Measurements from ENCODE around the gene LRMDA. TPM values are rescaled to one million over a fixed set of nuclear protein-coding genes. Genes with fewer than 3 reads are reported as not detected.

Gene LRMDA
- total and polyA plus RNA-seq, 2 of the 8 experiments (the other 6 are each of a cell fraction or from before 2014, with no cell fraction given), result 0.86 to 2.8 TPM

- Histone ChIP-seq H3K36me3 (ENCODE audit: control insufficient read depth in 2 of 4, insufficient read depth in 4 of 4, low read length in 3 of 4) (no peaks in the 10 kb centered on the region), H3K4me3 (ENCODE audit: extremely low read depth in 1 of 4, insufficient read depth in 2 of 4, low read depth in 3 of 4, low read length in 4 of 4) (no peak overlapping the region), H2AK5ac (ENCODE audit: low read depth, low read length) (no peak overlapping the region), H3K27me3 (replicated peaks in 1 of 4; ENCODE audit: control insufficient read depth in 3 of 4, extremely low read depth in 1 of 4, insufficient read depth in 3 of 4, low read length in 3 of 4) (peaks cover 0 to 2% (median 0%) of the 10 kb centered on the region in 4 experiments; a peak in 1 of 7 replicates), H2BK20ac (ENCODE audit: low read length) (no peak overlapping the region), H3K27ac (ENCODE audit: low read depth, low read length) (no peak overlapping the region), H4K20me1 (replicated peaks in 1 of 2; ENCODE audit: control insufficient read depth in 1 of 2, insufficient read depth in 2 of 2, low read length in 2 of 2) (no peaks in the 10 kb centered on the region), H2AFZ (ENCODE audit: low read length) (no peak overlapping the region), H3K23me2 (ENCODE audit: low read depth, low read length) (no peaks in the 10 kb centered on the region), H3K9me3 (ENCODE audit: insufficient read depth in 2 of 2, low read depth in 1 of 2, low read length in 1 of 2) (no peaks in the 10 kb centered on the region), H3K4me2 (ENCODE audit: insufficient read depth in 1 of 2, low read depth in 2 of 2, low read length in 2 of 2) (no peak overlapping the region), H2BK12ac (ENCODE audit: low read depth, low read length) (no peak overlapping the region), H3K79me2 (ENCODE audit: control insufficient read depth in 1 of 2, insufficient read depth in 2 of 2, low read length in 2 of 2) (no peaks in the 10 kb centered on the region), H4K91ac (replicated peaks; ENCODE audit: insufficient read length, low read length) (no peak overlapping the region), H3K56ac (replicated peaks; ENCODE audit: insufficient read length, low read depth, low read length) (no peak overlapping the region), H4K5ac (ENCODE audit: insufficient read length, low read depth, low read length) (no peak overlapping the region), H2BK5ac (ENCODE audit: low read depth, low read length) (no peak overlapping the region), H3K23ac (ENCODE audit: insufficient read length) (no peak overlapping the region), H2BK15ac (ENCODE audit: low read length) (no peak overlapping the region), H3K18ac (ENCODE audit: extremely low read depth, low read length) (no peak overlapping the region), H3K9ac (replicated peaks in 1 of 4; ENCODE audit: extremely low read depth in 1 of 4, low read depth in 3 of 4, low read length in 3 of 4) (no peak overlapping the region), H2BK120ac (replicated peaks; ENCODE audit: low read depth, low read length) (no peak overlapping the region), H3K79me1 (ENCODE audit: low read depth, low read length) (no peaks in the 10 kb centered on the region), H3K4ac (replicated peaks; ENCODE audit: insufficient read length, low read depth, low read length) (no peak overlapping the region), H3K4me1 (replicated peaks in 1 of 4; ENCODE audit: control insufficient read depth in 3 of 4, insufficient read depth in 4 of 4, low read length in 3 of 4) (no peaks in the 10 kb centered on the region), H3K14ac (ENCODE audit: insufficient read length) (no peak overlapping the region), H4K8ac (ENCODE audit: extremely low read depth, insufficient read depth, low read length) (no peak overlapping the region)
- ChIA-PET POLR2A (ENCODE audit: partially characterized antibody) (no interaction called here), CTCF (ENCODE audit: partially characterized antibody) (interaction anchor here (0.7 to 1.3 kb wide), 2 partner anchors 11 to 12 kb away, joined by 3 read pairs; no protein-coding TSS in a partner anchor)
- no peak for FAIRE-seq
- no peak for DNase-seq (ENCODE audit: low read depth in 1 of 2, low spot score in 2 of 2)
- WGBS, 2 experiments (ENCODE audit: extremely low coverage in 1 of 2, insufficient coverage in 1 of 2, insufficient read length in 1 of 2, insufficient replicate concordance in 2 of 2, low coverage in 1 of 2, low lambda C conversion rate in 2 of 2, missing lambda C conversion rate in 1 of 2), result 100% methylated on average over 1 of the region's 1 CpG; no CpG with 5 or more reads in 1 of the 2 experiments
- TF ChIP-seq EP300 (IDR thresholded peaks at IDR 0.05; ENCODE audit: borderline replicate concordance in 1 of 2, low read depth in 2 of 2, low read length in 2 of 2), result no peak
- TF ChIP-seq TEAD4 (IDR thresholded peaks at IDR 0.05; ENCODE audit: low read depth, low read length), result no peak
- TF ChIP-seq, protein P1, sequence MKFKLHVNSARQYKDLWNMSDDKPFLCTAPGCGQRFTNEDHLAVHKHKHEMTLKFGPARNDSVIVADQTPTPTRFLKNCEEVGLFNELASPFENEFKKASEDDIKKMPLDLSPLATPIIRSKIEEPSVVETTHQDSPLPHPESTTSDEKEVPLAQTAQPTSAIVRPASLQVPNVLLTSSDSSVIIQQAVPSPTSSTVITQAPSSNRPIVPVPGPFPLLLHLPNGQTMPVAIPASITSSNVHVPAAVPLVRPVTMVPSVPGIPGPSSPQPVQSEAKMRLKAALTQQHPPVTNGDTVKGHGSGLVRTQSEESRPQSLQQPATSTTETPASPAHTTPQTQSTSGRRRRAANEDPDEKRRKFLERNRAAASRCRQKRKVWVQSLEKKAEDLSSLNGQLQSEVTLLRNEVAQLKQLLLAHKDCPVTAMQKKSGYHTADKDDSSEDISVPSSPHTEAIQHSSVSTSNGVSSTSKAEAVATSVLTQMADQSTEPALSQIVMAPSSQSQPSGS (IDR thresholded peaks at IDR 0.05; ENCODE audit: low read length), result no peak
- no peak for TF ChIP-seq ZNF274 (IDR thresholded peaks at IDR 0.05; ENCODE audit: borderline replicate concordance, extremely low read depth, low read length)
- TF ChIP-seq SIX5 (IDR thresholded peaks at IDR 0.05; ENCODE audit: low read depth, low read length), result no peak
- TF ChIP-seq, protein P2, sequence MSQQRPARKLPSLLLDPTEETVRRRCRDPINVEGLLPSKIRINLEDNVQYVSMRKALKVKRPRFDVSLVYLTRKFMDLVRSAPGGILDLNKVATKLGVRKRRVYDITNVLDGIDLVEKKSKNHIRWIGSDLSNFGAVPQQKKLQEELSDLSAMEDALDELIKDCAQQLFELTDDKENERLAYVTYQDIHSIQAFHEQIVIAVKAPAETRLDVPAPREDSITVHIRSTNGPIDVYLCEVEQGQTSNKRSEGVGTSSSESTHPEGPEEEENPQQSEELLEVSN (IDR thresholded peaks at IDR 0.05), result no peak
- TF ChIP-seq TAF1 (IDR thresholded peaks at IDR 0.05; ENCODE audit: low read depth, low read length), result no peak
- TF ChIP-seq CHD1 (IDR thresholded peaks at IDR 0.05; ENCODE audit: low read depth, low read length), result no peak
- no peak for TF ChIP-seq POLR2AphosphoS5 (IDR thresholded peaks at IDR 0.05; ENCODE audit: low read depth, low read length)
- TF ChIP-seq SP1 (IDR thresholded peaks at IDR 0.05; ENCODE audit: low read depth, low read length), result no peak
- no peak for TF ChIP-seq CHD2 (IDR thresholded peaks at IDR 0.05; ENCODE audit: low read length)
Measured at GRCh38 chr10:75654171-75654771, 222.8 kb downstream of the LRMDA start.
